Measurements from ENCODE around the gene MALRD1. TPM values are rescaled to one million over a fixed set of nuclear protein-coding genes. Genes with fewer than 3 reads are reported as not detected.

The MALRD1 gene
- total and polyA plus RNA-seq, 2 of the 8 experiments (the other 6 are each of a cell fraction or from before 2014, with no cell fraction given): 0.32 to 0.35 TPM

- H3K79me2 ChIP-seq (ENCODE audit: control insufficient read depth in 1 of 2, insufficient read depth in 2 of 2, low read length in 2 of 2): no peaks in the 10 kb centered on the region
- no peak overlapping the region for H2AFZ ChIP-seq (ENCODE audit: low read length)
- WGBS, 2 experiments (ENCODE audit: extremely low coverage in 1 of 2, insufficient coverage in 1 of 2, insufficient read length in 1 of 2, insufficient replicate concordance in 2 of 2, low coverage in 1 of 2, low lambda C conversion rate in 2 of 2, missing lambda C conversion rate in 1 of 2): 90% methylated on average over 5 of the region's 5 CpGs; no CpG with 5 or more reads in 1 of the 2 experiments
- no peaks in the 10 kb centered on the region for H3K36me3 ChIP-seq (ENCODE audit: control insufficient read depth in 2 of 4, insufficient read depth in 4 of 4, low read length in 3 of 4)
- ChIA-PET POLR2A (ENCODE audit: partially characterized antibody) (interaction anchor here (1.2 kb wide), 1 partner anchor 9 kb away, joined by 4 read pairs; no protein-coding TSS in a partner anchor), CTCF (ENCODE audit: partially characterized antibody) (interaction anchor here (1.2 kb wide), 1 partner anchor 11 kb away, joined by 4 read pairs; no protein-coding TSS in a partner anchor)
- no peak overlapping the region for H3K4me3 ChIP-seq (ENCODE audit: extremely low read depth in 1 of 4, insufficient read depth in 2 of 4, low read depth in 3 of 4, low read length in 4 of 4)
- 0 out of 2 replicates have a peak overlapping the region, but pooled peaks have one; percentile 34 for H2BK20ac ChIP-seq (ENCODE audit: low read length)
- H4K91ac ChIP-seq (replicated peaks; ENCODE audit: insufficient read length, low read length): peak overlapping the region; percentile 1
- peaks cover 0 to 7% (median 4%) of the 10 kb centered on the region in 4 experiments; a peak in 5 of 7 replicates for H3K4me1 ChIP-seq (replicated peaks in 1 of 4; ENCODE audit: control insufficient read depth in 3 of 4, insufficient read depth in 4 of 4, low read length in 3 of 4)
- no peak overlapping the region for H3K56ac ChIP-seq (replicated peaks; ENCODE audit: insufficient read length, low read depth, low read length)
- H3K27me3 ChIP-seq (replicated peaks in 1 of 4; ENCODE audit: control insufficient read depth in 3 of 4, extremely low read depth in 1 of 4, insufficient read depth in 3 of 4, low read length in 3 of 4): no peaks in the 10 kb centered on the region
- no peak overlapping the region for H2AK5ac ChIP-seq (ENCODE audit: low read depth, low read length)
- H3K79me1 ChIP-seq (ENCODE audit: low read depth, low read length): no peaks in the 10 kb centered on the region
- no peak overlapping the region for H2BK15ac ChIP-seq (ENCODE audit: low read length)
- H2BK5ac ChIP-seq (ENCODE audit: low read depth, low read length): no peak overlapping the region
- no peak overlapping the region for H3K27ac ChIP-seq (ENCODE audit: low read depth, low read length)
- H3K9ac ChIP-seq (replicated peaks in 1 of 4; ENCODE audit: extremely low read depth in 1 of 4, low read depth in 3 of 4, low read length in 3 of 4): no peak overlapping the region
- no peak overlapping the region for H4K8ac ChIP-seq (ENCODE audit: extremely low read depth, insufficient read depth, low read length)
- no peaks in the 10 kb centered on the region for H4K20me1 ChIP-seq (replicated peaks in 1 of 2; ENCODE audit: control insufficient read depth in 1 of 2, insufficient read depth in 2 of 2, low read length in 2 of 2)
- no peak overlapping the region for H4K5ac ChIP-seq (ENCODE audit: insufficient read length, low read depth, low read length)
- no peak overlapping the region for H2BK120ac ChIP-seq (replicated peaks; ENCODE audit: low read depth, low read length)
- H3K23ac ChIP-seq (ENCODE audit: insufficient read length): no peak overlapping the region
- no peak overlapping the region for H3K14ac ChIP-seq (ENCODE audit: insufficient read length)
- no peak for FAIRE-seq
- no peak overlapping the region for H3K18ac ChIP-seq (ENCODE audit: extremely low read depth, low read length)
- no peak overlapping the region for H2BK12ac ChIP-seq (ENCODE audit: low read depth, low read length)
- no peaks in the 10 kb centered on the region; the same call in 1 of the 2 replicates for H3K23me2 ChIP-seq (ENCODE audit: low read depth, low read length)
- H3K4ac ChIP-seq (replicated peaks; ENCODE audit: insufficient read length, low read depth, low read length): peak overlapping the region; percentile 57
- DNase-seq (ENCODE audit: low read depth in 1 of 2, low spot score in 2 of 2): no peak
- peaks cover 2 to 6% of the 10 kb centered on the region in 2 experiments; a peak in 2 of 4 replicates for H3K9me3 ChIP-seq (ENCODE audit: insufficient read depth in 2 of 2, low read depth in 1 of 2, low read length in 1 of 2)
- TF ChIP-seq MAFK (IDR thresholded peaks at IDR 0.05; ENCODE audit: low read depth, low read length) (peak; percentile 65), USF2 (IDR thresholded peaks at IDR 0.05; ENCODE audit: low read length) (no peak), GTF2F1 (IDR thresholded peaks at IDR 0.05; ENCODE audit: borderline replicate concordance, low read depth, low read length) (no peak), BACH1 (IDR thresholded peaks at IDR 0.05; ENCODE audit: low read length) (no peak), POLR2AphosphoS5 (IDR thresholded peaks at IDR 0.05; ENCODE audit: low read depth, low read length) (no peak)
- no peak overlapping the region for H3K4me2 ChIP-seq (ENCODE audit: insufficient read depth in 1 of 2, low read depth in 2 of 2, low read length in 2 of 2)
These were observed 71.8 kb downstream of the MALRD1 start for GRCh38 chr10:19120381-19120908.
